ENCODE measurements around the gene EPC1. TPM values are rescaled to one million over a fixed set of nuclear protein-coding genes. Genes with fewer than 3 reads are reported as not detected.
"Not testable (repeated sequence)": the region's sequence is repeated elsewhere in the genome, so short reads cannot be mapped to it uniquely, and the experiment has no call there.

Gene EPC1
- total RNA-seq = 72.7 and 82.8 TPM in 2 replicates

- intact Hi-C loops (cut with micrococcal nuclease) = loop anchor here (1.0 to 2.0 kb wide), 13 partner anchors 14 to 1912 kb away; partner anchors contain the start of genes ARHGAP12, CCDC7, KIF5B and MAP3K8
- POLR2A ChIA-PET = interaction anchor here (0.5 to 5.4 kb wide), 22 partner anchors 9 to 1026 kb away, joined by 3 to 54 read pairs (median 4); partner anchors contain the start of gene CCDC7
- H3K9me3 Mint-ChIP-seq = no peaks in the 10 kb centered on the region
- peaks cover 67% of the 10 kb centered on the region for H3K4me1 Mint-ChIP-seq
- CTCF ChIA-PET = interaction anchor here (0.9 to 1.9 kb wide), 11 partner anchors 13 to 91 kb away, joined by 3 to 9 read pairs (median 4); no protein-coding TSS in a partner anchor
- peak; percentile 82 for DNase-seq
- peaks cover 24% of the 10 kb centered on the region for H3K36me3 Mint-ChIP-seq (ENCODE audit: low read depth)
- no peak for TF ChIP-seq CTCF (IDR thresholded peaks at IDR 0.05)
- no peaks in the 10 kb centered on the region for H3K27me3 Mint-ChIP-seq
- H3K4me3 Mint-ChIP-seq = peak within 1 kb of the TSS; percentile 96
- H3K27ac Mint-ChIP-seq = peak within 1 kb of the TSS; percentile 100
- peak; percentile 77 for ATAC-seq (ENCODE audit: low read depth)
These were observed at the start of gene EPC1 for GRCh38 chr10:32346551-32347362. TSS of gene EPC1 (minus strand) at chr10:32347158. CDS start at chr10:32346915, 243 bp downstream.

- Mint-ChIP-seq H3K9me3 (peaks cover 4% of the 10 kb centered on the region), H3K27ac (no peak overlapping the region), H3K4me3 (no peak overlapping the region), H3K4me1 (no peaks in the 10 kb centered on the region), H3K36me3 (ENCODE audit: low read depth) (no peaks in the 10 kb centered on the region), H3K27me3 (peaks cover 5% of the 10 kb centered on the region)
- DNase-seq (no peak), ATAC-seq (ENCODE audit: low read depth) (no peak)
- TF ChIP-seq CTCF (IDR thresholded peaks at IDR 0.05) = no peak
- CTCF ChIA-PET = no interaction called here
- intact Hi-C loops (cut with micrococcal nuclease) = no loop called here
- POLR2A ChIA-PET = interaction anchor here (0.6 to 1.3 kb wide), 2 partner anchors 8 to 15 kb away, joined by 3 read pairs; no protein-coding TSS in a partner anchor
These were observed 47.0 kb upstream of the EPC1 start for GRCh38 chr10:32393911-32394310.

- H3K4me1 Mint-ChIP-seq; H3K36me3 Mint-ChIP-seq (ENCODE audit: low read depth); intact Hi-C loops (cut with micrococcal nuclease); ATAC-seq (ENCODE audit: low read depth); H3K4me3 Mint-ChIP-seq; POLR2A ChIA-PET; H3K27me3 Mint-ChIP-seq; CTCF ChIA-PET; H3K9me3 Mint-ChIP-seq; H3K27ac Mint-ChIP-seq; DNase-seq: not testable (repeated sequence)
These were observed 45.3 kb upstream of the EPC1 start for GRCh38 chr10:32392284-32392683.

- ATAC-seq (ENCODE audit: low read depth) = no peak
- Mint-ChIP-seq H3K4me1 (peaks cover 4% of the 10 kb centered on the region), H3K9me3 (peaks cover 6% of the 10 kb centered on the region), H3K4me3 (no peak overlapping the region), H3K27ac (no peak overlapping the region), H3K36me3 (ENCODE audit: low read depth) (no peaks in the 10 kb centered on the region), H3K27me3 (peaks cover 5% of the 10 kb centered on the region)
- no peak for TF ChIP-seq CTCF (IDR thresholded peaks at IDR 0.05)
- intact Hi-C loops (cut with micrococcal nuclease) = no loop called here
- ChIA-PET CTCF (no interaction called here), POLR2A (interaction anchor here (0.6 kb wide), 1 partner anchor 138 kb away, joined by 6 read pairs; no protein-coding TSS in a partner anchor)
- no peak for DNase-seq
These were observed 43.2 kb upstream of the EPC1 start for GRCh38 chr10:32390193-32390592.

GRCh38 chr10:32388258-32389027 is 41.5 kb upstream of the EPC1 start:
- intact Hi-C loops (cut with micrococcal nuclease) = no loop called here
- ChIA-PET POLR2A (no interaction called here), CTCF (no interaction called here)
- H3K27me3 Mint-ChIP-seq = peaks cover 2% of the 10 kb centered on the region
- DNase-seq (no peak), ATAC-seq (ENCODE audit: low read depth) (no peak)
- H3K9me3 Mint-ChIP-seq = peaks cover 6% of the 10 kb centered on the region
- H3K27ac Mint-ChIP-seq = no peak overlapping the region
- no peaks in the 10 kb centered on the region for H3K36me3 Mint-ChIP-seq (ENCODE audit: low read depth)
- TF ChIP-seq CTCF (IDR thresholded peaks at IDR 0.05) = no peak
- no peak overlapping the region for H3K4me3 Mint-ChIP-seq
- peaks cover 4% of the 10 kb centered on the region for H3K4me1 Mint-ChIP-seq

All from activated B cell treated with CpG ODN at 0.5 μM for 24 hours (primary cell).